Pancreas (tissue), 10 donors: Measurements from ENCODE around the gene CDH13. TPM values are rescaled to one million over a fixed set of nuclear protein-coding genes. Genes with fewer than 3 reads are reported as not detected.

Experiments used
- ATAC-seq, 4 donors: fragments of 200-7000 bp; cut with Tn5 transposase; one replicate each; pipeline versions ENCODE4 v1.8.0 to v1.9.1; 2020; ENCODE audit warnings: mild to moderate bottlenecking in 4 of 4, moderate library complexity in 4 of 4
- DNase-seq, 6 donors: peaks; one replicate each; pipeline ENCODE4 v3.0.0-alpha.2; 2020
- FAIRE-seq: peaks from 2 replicates; lab custom pipeline; 2012; peaks lifted over from hg19 to GRCh38; lab: Jason Lieb, UNC
- H3K27ac ChIP-seq, 4 donors: fragments of 200-600 bp; sonication (generic); 1 replicate in 3 of 4; 2 replicates in 1 of 4; pipeline versions ENCODE4 v1.5.0 to v1.8.0; 2020
- H3K27me3 ChIP-seq, 4 donors: fragments of 200-600 bp; one replicate each; pipeline ENCODE4 v1.8.0; 2021
- H3K36me3 ChIP-seq, 3 donors: fragments of 200-600 bp; sonication (generic) in 1 of 3; one replicate each; pipeline versions ENCODE4 v1.5.0 to v1.8.0; 2020 to 2021
- H3K4me1 ChIP-seq, 3 donors: fragments of 200-600 bp; one replicate each; pipeline ENCODE4 v1.8.0; 2021
- H3K4me3 ChIP-seq, 4 donors: fragments of 200-600 bp; sonication (generic) in 2 of 4; one replicate each; pipeline versions ENCODE4 v1.5.0 to v1.8.0; 2020 to 2021
- H3K9me3 ChIP-seq, 4 donors: fragments of 200-600 bp; one replicate each; pipeline ENCODE4 v1.8.0; 2021
- WGBS, 2 donors: extraction: QIAGEN DNeasy Blood & Tissue Kit; methylation state at CpG; one replicate each; pipeline ENCODE4 v1.1.7; 2013; 5-methylcytosine and 5-hydroxymethylcytosine counted together
- intact Hi-C, 3 donors: fragments of 100-400 bp; cut with DNase I; formaldehyde crosslinking; loops; one replicate each; pipeline versions ENCODE4 v1.11.1 to v1.14.2; 2022
- polyA plus RNA-seq, 2 donors: library from polyadenylated mRNA; stranded (reverse); fragments of 200-250 nt; gene quantifications; one replicate each; pipeline ENCODE4 v1.2.3, GENCODE V29; 2013
- total RNA-seq, 6 donors: library from RNA; stranded (reverse); fragmentation: NEBNext Ultra II Directional in 4 of 6; extraction: Animal tissue kit (Norgen Biotek cat#: 25700) in 4 of 6; gene quantifications; one replicate each; pipeline versions ENCODE4 v1.2.1 to v1.2.4, GENCODE V29; 2021 to 2023
- TF ChIP-seq, protein P1 (sequence below), 4 donors: fragments of 200-600 bp; sonication (generic) in 3 of 4; IDR thresholded peaks; one replicate each; pipeline versions ENCODE4 v1.5.0 to v1.8.0; 2021; ENCODE audit warnings: antibody characterized with exemption in 4 of 4
- donor health status: healthy with polysubstance abuse.
- donor health status: DM: no; HTN: no; CAD: no; lungs with moderate emphysema.
- donor health status: DM: no; HTN: no; CAD: no.
- donor health status: control.
- donor health status: control.
- donor health status: Bipolar disorder and iron deficiency.
- donor health status: DM: yes; HTN: yes; CAD: no.
- donor health status: DM: no; HTN: no; CAD: no.
- donor health status: DM: no; HTN: no; CAD: no.
- donor health status: DM: yes; HTN: yes; CAD: no.

CDH13 gene
- total and polyA plus RNA-seq, 8 donors = 0.12 to 1.0 (median 0.37) TPM

DNA sequence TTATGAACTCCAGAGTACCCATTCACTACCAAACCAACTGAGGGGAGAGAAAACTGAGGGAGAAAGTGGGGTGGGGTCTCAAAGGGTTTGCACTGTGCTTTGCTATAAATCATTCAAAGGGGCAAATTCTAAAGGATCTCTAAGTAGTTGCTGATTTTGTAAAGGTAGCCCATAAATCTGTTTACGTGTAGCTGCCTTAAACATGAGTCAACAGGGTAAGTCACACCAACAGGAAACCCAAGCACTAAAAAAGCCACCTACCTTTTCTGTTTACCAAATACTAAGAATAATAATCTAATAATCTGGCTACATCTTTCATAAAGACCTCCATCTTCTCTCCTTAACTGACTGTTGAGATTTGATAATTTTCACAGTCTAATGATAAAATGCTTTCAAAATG is 1172.6 kb downstream of the CDH13 start:
- Histone ChIP-seq H3K36me3 (no peaks in the 10 kb centered on the region), H3K9me3 (no peaks in the 10 kb centered on the region), H3K4me3 (no peak overlapping the region), H3K27me3 (peaks cover 0 to 6% (median 0%) of the 10 kb centered on the region in 4 donors), H3K4me1 (no peaks in the 10 kb centered on the region), H3K27ac (no peak overlapping the region)
- ATAC-seq (no peak), FAIRE-seq (no peak), DNase-seq (no peak)
- TF ChIP-seq, protein P1, sequence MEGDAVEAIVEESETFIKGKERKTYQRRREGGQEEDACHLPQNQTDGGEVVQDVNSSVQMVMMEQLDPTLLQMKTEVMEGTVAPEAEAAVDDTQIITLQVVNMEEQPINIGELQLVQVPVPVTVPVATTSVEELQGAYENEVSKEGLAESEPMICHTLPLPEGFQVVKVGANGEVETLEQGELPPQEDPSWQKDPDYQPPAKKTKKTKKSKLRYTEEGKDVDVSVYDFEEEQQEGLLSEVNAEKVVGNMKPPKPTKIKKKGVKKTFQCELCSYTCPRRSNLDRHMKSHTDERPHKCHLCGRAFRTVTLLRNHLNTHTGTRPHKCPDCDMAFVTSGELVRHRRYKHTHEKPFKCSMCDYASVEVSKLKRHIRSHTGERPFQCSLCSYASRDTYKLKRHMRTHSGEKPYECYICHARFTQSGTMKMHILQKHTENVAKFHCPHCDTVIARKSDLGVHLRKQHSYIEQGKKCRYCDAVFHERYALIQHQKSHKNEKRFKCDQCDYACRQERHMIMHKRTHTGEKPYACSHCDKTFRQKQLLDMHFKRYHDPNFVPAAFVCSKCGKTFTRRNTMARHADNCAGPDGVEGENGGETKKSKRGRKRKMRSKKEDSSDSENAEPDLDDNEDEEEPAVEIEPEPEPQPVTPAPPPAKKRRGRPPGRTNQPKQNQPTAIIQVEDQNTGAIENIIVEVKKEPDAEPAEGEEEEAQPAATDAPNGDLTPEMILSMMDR (IDR thresholded peaks at IDR 0.05) = no peak
- intact Hi-C loops = no loop called here
- WGBS, 2 donors = 66 to 67% methylated on average over 1 of the region's 1 CpG

DNA sequence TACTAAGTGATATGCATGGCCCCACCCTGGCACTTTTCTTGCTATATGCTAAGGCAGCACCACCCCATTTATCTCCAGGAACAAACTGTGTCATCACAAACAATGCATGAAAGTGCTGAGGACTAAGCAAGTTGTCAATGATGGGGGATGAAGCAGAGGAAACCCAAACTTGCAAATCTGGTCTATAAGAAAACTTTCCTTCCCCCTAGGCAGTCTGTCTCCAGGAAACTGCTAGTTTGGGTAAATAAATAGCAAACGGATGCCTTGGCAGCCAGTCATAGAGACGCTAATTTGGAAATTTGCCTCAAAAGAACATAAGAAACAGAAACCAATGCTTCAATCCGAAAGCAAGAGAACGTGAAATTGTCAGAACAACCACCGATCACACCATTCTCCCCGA is 1175.4 kb downstream of the CDH13 start:
- Histone ChIP-seq H3K27ac (no peak overlapping the region), H3K36me3 (no peaks in the 10 kb centered on the region), H3K27me3 (peaks cover 0 to 6% (median 0%) of the 10 kb centered on the region in 4 donors), H3K4me3 (no peak overlapping the region), H3K4me1 (no peaks in the 10 kb centered on the region), H3K9me3 (no peaks in the 10 kb centered on the region)
- ATAC-seq (peak in 3 of 4 donors; percentile 32 to 52 (median 50)), DNase-seq (no peak), FAIRE-seq (no peak)
- intact Hi-C loops = no loop called here
- TF ChIP-seq, protein P1 (IDR thresholded peaks at IDR 0.05) = no peak
- WGBS, 2 donors = 13 to 20% methylated on average over 6 of the region's 6 CpGs

DNA sequence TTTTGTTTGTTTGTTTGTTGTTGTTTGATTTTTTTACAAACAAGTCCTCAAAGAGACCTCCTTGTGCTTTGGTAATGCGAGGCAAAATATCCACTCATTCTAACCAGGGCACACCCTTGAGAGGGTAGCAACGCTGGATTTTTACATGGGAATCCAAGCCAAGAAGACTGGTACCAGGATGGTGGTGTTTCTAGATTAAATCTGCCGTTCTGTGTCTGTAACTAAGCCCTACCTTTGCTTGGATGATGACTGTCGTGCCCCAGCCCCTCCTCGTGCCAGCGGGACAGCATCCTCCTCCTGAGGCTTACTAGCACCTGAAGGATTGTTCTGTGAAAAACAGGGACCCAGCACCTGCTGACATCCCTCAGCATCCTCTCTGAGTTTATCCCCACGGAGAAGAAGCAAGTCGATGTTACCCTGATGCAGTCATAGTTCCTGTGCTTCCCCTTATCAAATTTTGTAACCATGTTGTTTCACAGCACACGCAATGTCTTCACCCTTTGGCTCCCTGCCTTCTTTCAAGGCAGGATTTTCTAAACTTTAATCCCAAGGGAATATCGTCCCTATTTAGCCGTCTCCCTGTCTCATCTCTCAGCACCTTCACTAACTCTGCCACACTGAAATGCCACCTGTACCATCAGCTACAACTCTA is 1175.9 kb downstream of the CDH13 start:
- H3K27ac ChIP-seq = no peak overlapping the region
- no peak for FAIRE-seq
- no peaks in the 10 kb centered on the region for H3K36me3 ChIP-seq
- intact Hi-C loops = no loop called here
- H3K27me3 ChIP-seq = peaks cover 0 to 6% (median 0%) of the 10 kb centered on the region in 4 donors
- no peak for ATAC-seq
- H3K4me3 ChIP-seq = no peak overlapping the region
- WGBS, 2 donors = 33 to 52% methylated on average over 11 of the region's 11 CpGs
- no peaks in the 10 kb centered on the region for H3K4me1 ChIP-seq
- TF ChIP-seq, protein P1 (IDR thresholded peaks at IDR 0.05) = no peak
- H3K9me3 ChIP-seq = no peaks in the 10 kb centered on the region
- no peak for DNase-seq

DNA sequence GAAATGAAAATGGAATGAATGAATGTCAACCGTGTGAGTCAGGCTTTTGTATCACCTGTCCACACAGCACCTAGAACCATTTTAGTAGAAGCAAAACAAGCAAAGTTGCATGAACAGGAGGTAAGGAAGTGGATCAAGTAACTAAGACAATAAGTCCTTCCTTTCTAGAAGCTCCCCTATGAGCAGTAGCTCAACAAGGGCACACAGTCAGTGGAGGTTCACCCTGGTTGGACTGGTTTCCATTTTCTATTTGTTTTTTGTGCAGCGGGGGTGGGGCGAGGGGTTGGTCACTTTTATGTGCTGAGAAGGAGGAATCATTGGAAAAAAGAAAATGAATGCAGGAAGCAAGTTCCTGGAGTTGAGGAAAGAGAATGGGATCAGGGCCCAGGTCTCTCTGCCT is 1177.0 kb downstream of the CDH13 start:
- H3K4me3 ChIP-seq = no peak overlapping the region
- peaks cover 0 to 6% (median 0%) of the 10 kb centered on the region in 4 donors for H3K27me3 ChIP-seq
- TF ChIP-seq, protein P1 (IDR thresholded peaks at IDR 0.05) = no peak
- intact Hi-C loops = no loop called here
- WGBS, 2 donors = 45 to 47% methylated on average over 3 of the region's 3 CpGs
- H3K9me3 ChIP-seq = no peaks in the 10 kb centered on the region
- DNase-seq (no peak), ATAC-seq (no peak), FAIRE-seq (no peak)
- H3K36me3 ChIP-seq = no peaks in the 10 kb centered on the region
- H3K27ac ChIP-seq = no peak overlapping the region
- peaks cover 0 to 3% (median under 1%) of the 10 kb centered on the region in 3 donors for H3K4me1 ChIP-seq

DNA sequence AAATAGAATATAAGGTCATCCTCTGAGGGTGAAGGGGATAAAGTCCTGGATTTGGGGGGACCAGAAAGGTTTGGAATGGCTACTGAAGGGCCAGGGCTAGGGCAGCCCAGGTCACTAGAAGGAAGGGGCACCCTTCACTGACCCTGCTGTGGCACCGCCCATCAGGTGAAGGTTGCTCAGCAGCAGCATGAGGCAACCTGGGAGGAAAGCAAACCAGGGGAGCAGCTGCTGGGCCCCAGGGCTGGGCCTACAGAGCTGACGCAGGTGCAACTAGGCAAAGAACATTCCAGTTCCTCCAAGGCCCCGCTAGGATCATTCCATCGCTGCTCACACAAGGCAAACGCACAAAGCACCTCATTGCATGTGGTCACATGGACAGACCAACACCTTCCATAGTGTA is 1177.6 kb downstream of the CDH13 start:
- intact Hi-C loops = no loop called here
- ATAC-seq = no peak

More for the DNA sequence above, 1177.6 kb downstream of the CDH13 start:
- FAIRE-seq (no peak), DNase-seq (no peak)
- Histone ChIP-seq H3K36me3 (no peaks in the 10 kb centered on the region), H3K9me3 (no peaks in the 10 kb centered on the region), H3K4me1 (peaks cover 0 to 8% (median 3%) of the 10 kb centered on the region in 3 donors), H3K27ac (no peak overlapping the region), H3K4me3 (no peak overlapping the region), H3K27me3 (peaks cover 0 to 6% (median 0%) of the 10 kb centered on the region in 4 donors)
- TF ChIP-seq, protein P1 (IDR thresholded peaks at IDR 0.05) = no peak
- WGBS, 2 donors = 85 to 92% methylated on average over 5 of the region's 5 CpGs
